H9 (cell line): ENCODE data around the gene TIAM2. TPM values are rescaled to one million over a fixed set of nuclear protein-coding genes. Genes with fewer than 3 reads are reported as not detected.
A peak's percentile ranks its signal among the peaks of the same experiment; 100 is the strongest.

Source experiments
- DNase-seq: peaks from one replicate; pipeline ENCODE4 v3.0.0-alpha.2; 2017
- H2AFZ ChIP-seq: one replicate; pipeline ENCODE4 v1.6.1; 2013; ENCODE audit warnings: mild to moderate bottlenecking, low read length, control low read depth, moderate library complexity
- H2AK5ac ChIP-seq: 2 replicates; pipeline ENCODE4 v1.6.1; 2013; ENCODE audit warnings: low read length, control low read depth, mixed read lengths; ENCODE audit not compliant: insufficient read length
- H2BK120ac ChIP-seq: one replicate; pipeline ENCODE4 v1.6.1; 2013; ENCODE audit warnings: low read depth, mild to moderate bottlenecking, low read length, control low read depth, inconsistent platforms; ENCODE audit not compliant: poor library complexity, severe bottlenecking
- H2BK12ac ChIP-seq: 2 replicates; pipeline ENCODE4 v1.6.1; 2013; ENCODE audit warnings: low read length, control low read depth, mixed read lengths, low read depth; ENCODE audit not compliant: insufficient read length
- H2BK15ac ChIP-seq: 2 replicates; pipeline ENCODE4 v1.6.1; 2013; ENCODE audit warnings: low read depth, low read length, control low read depth
- H2BK20ac ChIP-seq: one replicate; pipeline ENCODE4 v1.6.1; 2013; ENCODE audit warnings: low read depth, mild to moderate bottlenecking, low read length, control low read depth, inconsistent platforms; ENCODE audit not compliant: poor library complexity, severe bottlenecking
- H2BK5ac ChIP-seq: 2 replicates; pipeline ENCODE4 v1.6.1; 2013; ENCODE audit warnings: low read length, control low read depth, mixed read lengths; ENCODE audit not compliant: insufficient read length
- H3K14ac ChIP-seq: 2 replicates; pipeline ENCODE4 v1.6.1; 2013; ENCODE audit warnings: low read length, control low read depth; ENCODE audit not compliant: insufficient read depth
- H3K18ac ChIP-seq: 2 replicates; pipeline ENCODE4 v1.6.1; 2013; ENCODE audit warnings: low read depth, mild to moderate bottlenecking, mixed read lengths, low read length, control low read depth; ENCODE audit not compliant: insufficient read length
- H3K23ac ChIP-seq: 2 replicates; pipeline ENCODE4 v1.6.1; 2013; ENCODE audit warnings: low read length, control low read depth, mixed read lengths, low read depth; ENCODE audit not compliant: insufficient read length
- H3K23me2 ChIP-seq: 2 replicates; pipeline ENCODE4 v1.6.1; 2013; ENCODE audit warnings: low read depth, mild to moderate bottlenecking, mixed read lengths, low read length, control low read depth; ENCODE audit not compliant: insufficient read length, poor library complexity, severe bottlenecking
- H3K27ac ChIP-seq: 2 replicates; pipeline ENCODE4 v1.5.1; 2013; ENCODE audit warnings: low read length, control low read depth, mixed read lengths, low read depth; ENCODE audit not compliant: insufficient read length
- H3K27me3 ChIP-seq: 2 replicates; pipeline ENCODE4 v1.6.1; 2013; ENCODE audit warnings: low read length, control low read depth, inconsistent platforms; ENCODE audit not compliant: insufficient read depth
- H3K4ac ChIP-seq: 2 replicates; pipeline ENCODE4 v1.6.1; 2013; ENCODE audit warnings: low read depth, mild to moderate bottlenecking, control low read depth, inconsistent platforms, low read length, moderate library complexity
- H3K4me1 ChIP-seq: 2 replicates; pipeline ENCODE4 v1.6.1; 2013; ENCODE audit warnings: low read length, control low read depth, inconsistent platforms; ENCODE audit not compliant: insufficient read depth
- H3K4me2 ChIP-seq: 2 replicates; pipeline ENCODE4 v1.6.1; 2013; ENCODE audit warnings: low read length, control low read depth, mixed read lengths; ENCODE audit not compliant: insufficient read length, insufficient read depth
- H3K56ac ChIP-seq: 2 replicates; pipeline ENCODE4 v1.6.1; 2013; ENCODE audit warnings: low read depth, mild to moderate bottlenecking, mixed read lengths, low read length, control low read depth; ENCODE audit not compliant: insufficient read length
- H3K79me1 ChIP-seq: 2 replicates; pipeline ENCODE4 v1.6.1; 2013; ENCODE audit warnings: low read depth, mild to moderate bottlenecking, moderate library complexity, low read length, control low read depth, inconsistent platforms; ENCODE audit not compliant: insufficient read depth, poor library complexity, severe bottlenecking
- H3K79me2 ChIP-seq: 2 replicates; pipeline ENCODE4 v1.6.1; 2013; ENCODE audit warnings: low read length, control low read depth, inconsistent platforms; ENCODE audit not compliant: insufficient read depth
- H3K9ac ChIP-seq: 2 replicates; pipeline ENCODE4 v1.6.1; 2013; ENCODE audit warnings: low read length, control low read depth, mixed read lengths; ENCODE audit not compliant: insufficient read length; ENCODE audit errors: extremely low read depth
- H3K9me3 ChIP-seq: one replicate; pipeline ENCODE4 v1.6.1; 2013; ENCODE audit warnings: low read depth, low read length, inconsistent platforms; ENCODE audit not compliant: control insufficient read depth
- H3T11ph ChIP-seq: one replicate; pipeline ENCODE4 v1.6.1; 2013; ENCODE audit warnings: mild to moderate bottlenecking, low read length, control low read depth, inconsistent platforms
- H4K20me1 ChIP-seq: one replicate; pipeline ENCODE4 v1.6.1; 2013; ENCODE audit not compliant: control insufficient read depth, insufficient read length, insufficient read depth
- H4K5ac ChIP-seq: 2 replicates; pipeline ENCODE4 v1.6.1; 2013; ENCODE audit warnings: low read depth, mild to moderate bottlenecking, mixed read lengths, low read length, control low read depth; ENCODE audit not compliant: insufficient read length
- H4K8ac ChIP-seq: replicated peaks from 2 replicates; pipeline ENCODE4 v1.6.1; 2013; ENCODE audit warnings: low read length, control low read depth, mixed read lengths, low read depth; ENCODE audit not compliant: insufficient read length
- H4K91ac ChIP-seq: 2 replicates; pipeline ENCODE4 v1.6.1; 2013; ENCODE audit warnings: low read depth, mild to moderate bottlenecking, moderate library complexity, mixed read lengths, low read length, control low read depth; ENCODE audit not compliant: insufficient read length
- H3K27ac Mint-ChIP-seq, 3 experiments: 2 replicates in 2 of 3; 3 replicates in 1 of 3; pipeline ENCODE4 v1.8.0; 2020 to 2021; ENCODE audit warnings: mixed read lengths in 3 of 3, mild to moderate bottlenecking in 1 of 3, moderate library complexity in 1 of 3
- H3K27me3 Mint-ChIP-seq: 2 replicates; pipeline ENCODE4 v1.8.0; 2021; ENCODE audit warnings: low read depth, mild to moderate bottlenecking, moderate library complexity, mixed read lengths
- H3K36me3 Mint-ChIP-seq, 3 experiments: 2 replicates in 2 of 3; 3 replicates in 1 of 3; pipeline ENCODE4 v1.8.0; 2020 to 2021; ENCODE audit warnings: low read depth in 3 of 3, mixed read lengths in 3 of 3; ENCODE audit not compliant: insufficient read depth in 1 of 3
- H3K4me1 Mint-ChIP-seq, 2 experiments: 2 replicates each; pipeline ENCODE4 v1.8.0; 2020; ENCODE audit warnings: mixed read lengths in 2 of 2
- H3K4me3 Mint-ChIP-seq, 2 experiments: 2 replicates in 1 of 2; 3 replicates in 1 of 2; pipeline ENCODE4 v1.8.0; 2020 to 2021; ENCODE audit warnings: mild to moderate bottlenecking in 2 of 2, mixed read lengths in 2 of 2, moderate library complexity in 1 of 2
- H3K9me3 Mint-ChIP-seq, 2 experiments: 2 replicates in 1 of 2; 3 replicates in 1 of 2; pipeline ENCODE4 v1.8.0; 2020; ENCODE audit warnings: mild to moderate bottlenecking in 2 of 2, mixed read lengths in 2 of 2, moderate library complexity in 1 of 2
- CTCF ChIP-seq: fragments of 200-600 bp; sonication (generic); conservative IDR thresholded peaks from 3 replicates; pipeline ENCODE4 v1.8.0; 2021; ENCODE audit warnings: antibody characterized with exemption, mild to moderate bottlenecking
- WGBS: extraction: QIAGEN DNeasy Blood & Tissue Kit; methylation state at CpG from one replicate; pipeline ENCODE4 v1.1.7; 2013; ENCODE audit warnings: missing lambda C conversion rate, low lambda C conversion rate, mixed read lengths; ENCODE audit not compliant: insufficient read length; ENCODE audit errors: extremely low coverage; 5-methylcytosine and 5-hydroxymethylcytosine counted together
- total RNA-seq: library from RNA; stranded (reverse); gene quantifications from 2 replicates; pipeline ENCODE4 v1.2.1, GENCODE V29; 2021

Gene TIAM2
- total RNA-seq, 1 experiment from 2014 or later: 6.3 TPM

DNA sequence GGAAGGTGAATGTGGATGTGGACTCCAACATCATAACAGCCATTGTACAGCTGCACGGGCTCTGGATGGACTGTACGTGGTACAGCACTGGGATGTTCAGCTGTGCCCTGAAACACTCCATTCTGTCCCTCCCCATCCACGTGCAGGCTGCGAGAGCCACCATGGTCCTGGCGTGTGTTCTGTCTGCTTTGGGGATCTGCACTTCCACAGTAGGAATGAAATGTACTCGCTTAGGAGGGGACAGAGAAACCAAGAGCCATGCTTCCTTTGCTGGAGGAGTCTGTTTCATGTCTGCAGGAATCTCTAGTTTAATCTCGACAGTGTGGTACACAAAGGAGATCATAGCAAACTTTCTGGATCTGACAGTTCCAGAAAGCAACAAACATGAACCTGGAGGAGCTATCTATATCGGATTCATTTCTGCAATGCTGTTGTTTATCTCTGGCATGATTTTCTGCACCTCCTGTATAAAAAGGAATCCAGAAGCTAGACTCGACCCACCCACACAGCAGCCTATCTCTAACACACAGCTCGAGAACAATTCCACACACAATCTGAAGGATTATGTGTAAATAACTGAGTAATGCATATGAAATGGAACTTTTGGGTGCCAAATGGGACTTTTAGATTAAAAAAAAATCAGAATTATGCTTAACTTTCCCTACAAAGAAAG lies 280.8 kb downstream of the TIAM2 start:
- no peak overlapping the region for H2BK12ac ChIP-seq
- H4K5ac ChIP-seq: no peak overlapping the region
- H2BK120ac ChIP-seq: no peak overlapping the region
- no peak overlapping the region for H2BK5ac ChIP-seq
- Mint-ChIP-seq H3K27me3 (no peaks in the 10 kb centered on the region), H3K27ac (peak overlapping the region; percentile 29 to 72 (median 39); a peak in 5 of 7 replicates), H3K4me3 (no peak overlapping the region), H3K4me1 (peaks cover 21% of the 10 kb centered on the region in 2 experiments), H3K36me3 (peaks cover 10 to 24% (median 23%) of the 10 kb centered on the region in 3 experiments; a peak in 6 of 7 replicates), H3K9me3 (no peaks in the 10 kb centered on the region)
- no peaks in the 10 kb centered on the region for H3K27me3 ChIP-seq
- peaks cover 4% of the 10 kb centered on the region; the same call in 1 of the 2 replicates for H3K4me1 ChIP-seq
- H3K79me2 ChIP-seq: no peaks in the 10 kb centered on the region
- H3K9ac ChIP-seq: no peak overlapping the region
- no peaks in the 10 kb centered on the region for H4K20me1 ChIP-seq
- no peak overlapping the region for H2AFZ ChIP-seq
- no peak overlapping the region for H2AK5ac ChIP-seq
- WGBS: no CpG with 5 or more reads among the region's 10 CpGs
- H4K91ac ChIP-seq: no peak overlapping the region
- no peak overlapping the region for H2BK20ac ChIP-seq
- no peak overlapping the region for H3K56ac ChIP-seq
- H3K4ac ChIP-seq: no peak overlapping the region
- H3K27ac ChIP-seq: no peak overlapping the region
- H3K79me1 ChIP-seq: no peaks in the 10 kb centered on the region
- no peak overlapping the region for H3K18ac ChIP-seq
- DNase-seq: no peak
- TF ChIP-seq CTCF: no peak
- no peak overlapping the region for H3T11ph ChIP-seq
- H3K14ac ChIP-seq: no peak overlapping the region
- no peak overlapping the region for H3K23ac ChIP-seq
- H4K8ac ChIP-seq: no peak overlapping the region
- no peaks in the 10 kb centered on the region for H3K9me3 ChIP-seq
- no peak overlapping the region for H3K4me2 ChIP-seq
- no peak overlapping the region for H2BK15ac ChIP-seq
- no peaks in the 10 kb centered on the region for H3K23me2 ChIP-seq
